Effector memory CD4-positive, alpha-beta T cell (primary cell): ENCODE data around the gene GALNTL6.
"Not testable (repeated sequence)": the region's sequence is repeated elsewhere in the genome, so short reads cannot be mapped to it uniquely, and the experiment has no call there.

Source experiments
- DNase-seq, 3 donors: peaks; one replicate each; pipeline ENCODE4 v3.0.0-alpha.2; 2020
- H3K27ac ChIP-seq: 2 replicates; pipeline ENCODE4 v1.7.0; 2013; ENCODE audit warnings: mild to moderate bottlenecking, low read length, moderate library complexity; ENCODE audit not compliant: insufficient read depth, poor library complexity, severe bottlenecking
- H3K27me3 ChIP-seq: replicated peaks from 2 replicates; pipeline ENCODE4 v1.7.0; 2013; ENCODE audit warnings: mild to moderate bottlenecking, low read length; ENCODE audit not compliant: insufficient read depth, control insufficient read depth, poor library complexity, severe bottlenecking
- H3K36me3 ChIP-seq: 2 replicates; pipeline ENCODE4 v1.7.0; 2013; ENCODE audit warnings: mild to moderate bottlenecking, low read length, moderate library complexity; ENCODE audit not compliant: control insufficient read depth, insufficient read depth
- H3K4me1 ChIP-seq: 2 replicates; pipeline ENCODE4 v1.7.0; 2013; ENCODE audit warnings: low read length, mild to moderate bottlenecking; ENCODE audit not compliant: control insufficient read depth, insufficient read depth, poor library complexity, severe bottlenecking
- H3K4me3 ChIP-seq: 2 replicates; pipeline ENCODE4 v1.7.0; 2013; ENCODE audit warnings: low read length, low read depth, mild to moderate bottlenecking; ENCODE audit not compliant: insufficient read depth, poor library complexity, severe bottlenecking
- H3K9me3 ChIP-seq: 2 replicates; pipeline ENCODE4 v1.7.0; 2013; ENCODE audit warnings: mild to moderate bottlenecking, low read length, moderate library complexity; ENCODE audit not compliant: control insufficient read depth

Gene GALNTL6

DNA sequence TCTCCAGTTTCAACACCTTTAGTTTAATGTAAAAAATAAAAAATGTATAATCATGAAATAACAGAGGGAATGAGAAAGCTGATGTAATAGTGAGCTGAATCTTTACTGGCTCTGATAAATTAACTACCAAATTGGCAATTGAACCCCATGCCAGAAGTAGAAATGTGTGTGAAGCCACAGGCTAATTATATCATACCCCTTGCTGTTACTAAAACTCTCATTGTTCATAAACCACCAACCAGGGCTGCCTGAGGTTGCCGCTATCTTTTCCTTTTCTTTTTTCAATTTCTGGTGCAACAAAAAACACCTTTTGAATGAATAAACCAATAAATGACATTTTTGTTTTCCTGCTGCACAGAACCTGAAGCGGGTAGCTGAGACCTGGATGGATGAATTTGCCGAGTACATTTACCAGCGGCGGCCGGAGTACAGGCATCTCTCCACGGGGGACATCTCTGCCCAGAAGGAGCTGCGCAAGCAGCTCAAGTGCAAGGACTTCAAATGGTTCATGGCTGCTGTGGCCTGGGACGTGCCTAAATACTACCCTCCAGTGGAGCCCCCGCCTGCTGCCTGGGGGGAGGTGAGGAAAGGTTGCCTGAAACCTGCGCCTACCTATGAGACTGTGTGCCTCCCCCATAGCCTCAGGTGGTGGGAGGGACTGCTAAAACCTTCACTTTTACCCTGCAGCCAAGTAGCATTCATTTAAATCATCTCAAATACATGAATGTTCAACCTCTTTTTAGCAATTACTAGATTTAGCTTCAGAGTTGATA, 1138.7 kb downstream of the GALNTL6 start:
- Histone ChIP-seq H3K27me3 (no peaks in the 10 kb centered on the region), H3K36me3 (no peaks in the 10 kb centered on the region), H3K4me3 (no peak overlapping the region), H3K4me1 (no peaks in the 10 kb centered on the region), H3K27ac (no peak overlapping the region), H3K9me3 (no peaks in the 10 kb centered on the region)
- DNase-seq: no peak

DNA sequence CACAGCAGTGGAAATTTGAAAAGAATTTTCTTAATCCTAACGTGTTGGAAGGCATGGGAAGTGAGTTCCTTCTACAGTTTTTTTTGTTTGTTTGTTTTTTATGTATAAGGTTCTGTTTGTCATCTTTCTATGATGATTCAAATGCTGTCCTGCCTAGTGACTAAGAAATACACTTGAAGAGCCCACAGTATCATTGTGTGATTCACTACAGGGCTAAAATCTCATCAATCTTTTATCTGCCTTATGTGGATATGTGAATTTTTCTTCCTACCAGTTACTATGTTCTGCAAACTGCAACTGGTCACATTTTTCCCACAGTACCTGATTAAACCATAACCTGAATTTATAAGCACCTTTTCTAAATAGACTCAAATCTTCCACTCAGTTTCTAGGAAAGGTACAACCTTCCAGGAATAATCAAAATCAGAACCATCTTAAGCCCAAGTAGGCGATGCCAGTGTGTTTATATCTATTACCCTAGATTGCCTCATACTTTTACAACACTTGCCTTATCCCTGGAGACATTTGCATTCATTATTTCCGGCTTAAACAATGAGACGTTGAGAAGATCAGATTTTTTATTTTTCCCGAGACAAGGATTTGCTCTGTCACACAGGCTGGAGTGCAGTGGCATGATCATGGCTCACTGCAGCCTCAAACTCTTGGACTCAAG, 1140.8 kb downstream of the GALNTL6 start:
- Histone ChIP-seq H3K9me3 (no peaks in the 10 kb centered on the region), H3K4me1 (no peaks in the 10 kb centered on the region), H3K27me3 (no peaks in the 10 kb centered on the region), H3K27ac (no peak overlapping the region), H3K36me3 (no peaks in the 10 kb centered on the region), H3K4me3 (no peak overlapping the region)
- no peak for DNase-seq

DNA sequence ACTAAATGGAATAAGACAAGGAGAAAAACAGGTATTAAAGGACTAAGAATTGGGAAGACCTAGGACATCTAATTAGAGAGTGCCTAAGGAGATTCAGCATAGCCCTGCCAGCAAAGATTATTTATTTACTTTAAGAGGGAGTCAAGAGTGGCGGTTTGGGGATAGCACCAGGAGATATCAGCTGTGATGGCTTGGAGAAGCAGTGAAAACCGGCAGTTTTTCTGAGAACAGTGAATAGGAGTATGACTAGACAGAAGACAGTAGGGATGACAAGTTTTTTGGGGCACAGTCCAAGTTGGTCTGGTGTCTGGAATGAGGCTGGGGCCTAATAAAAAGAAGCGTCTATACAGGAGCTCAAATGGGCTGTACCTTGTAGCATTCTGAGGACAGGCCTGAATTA, 1143.1 kb downstream of the GALNTL6 start:
- not testable (repeated sequence) for H3K27ac ChIP-seq, DNase-seq, H3K9me3 ChIP-seq, H3K27me3 ChIP-seq, H3K4me3 ChIP-seq, H3K36me3 ChIP-seq, H3K4me1 ChIP-seq

DNA sequence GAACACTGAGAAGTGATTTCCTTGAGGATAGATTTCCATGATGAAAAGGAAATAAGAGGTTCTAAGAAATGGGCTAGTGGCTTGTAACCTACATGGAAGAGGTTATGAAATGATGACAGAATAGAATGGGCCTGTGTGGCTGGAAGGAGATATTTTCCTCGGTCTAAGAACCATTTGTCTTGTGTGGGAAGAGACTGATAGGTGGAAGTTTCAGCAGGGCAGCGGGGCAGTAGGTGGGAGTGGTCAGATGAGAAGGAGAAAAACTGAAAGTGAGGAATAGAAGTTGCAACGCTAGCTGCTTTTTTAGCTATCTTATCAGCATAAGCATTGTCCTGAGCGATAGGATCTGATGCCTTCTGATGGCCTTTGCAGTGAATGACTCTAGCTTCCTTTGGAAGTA, 1144.0 kb downstream of the GALNTL6 start:
- Histone ChIP-seq H3K9me3 (no peaks in the 10 kb centered on the region), H3K27me3 (no peaks in the 10 kb centered on the region), H3K36me3 (no peaks in the 10 kb centered on the region), H3K27ac (no peak overlapping the region), H3K4me3 (no peak overlapping the region), H3K4me1 (no peaks in the 10 kb centered on the region)
- no peak for DNase-seq

DNA sequence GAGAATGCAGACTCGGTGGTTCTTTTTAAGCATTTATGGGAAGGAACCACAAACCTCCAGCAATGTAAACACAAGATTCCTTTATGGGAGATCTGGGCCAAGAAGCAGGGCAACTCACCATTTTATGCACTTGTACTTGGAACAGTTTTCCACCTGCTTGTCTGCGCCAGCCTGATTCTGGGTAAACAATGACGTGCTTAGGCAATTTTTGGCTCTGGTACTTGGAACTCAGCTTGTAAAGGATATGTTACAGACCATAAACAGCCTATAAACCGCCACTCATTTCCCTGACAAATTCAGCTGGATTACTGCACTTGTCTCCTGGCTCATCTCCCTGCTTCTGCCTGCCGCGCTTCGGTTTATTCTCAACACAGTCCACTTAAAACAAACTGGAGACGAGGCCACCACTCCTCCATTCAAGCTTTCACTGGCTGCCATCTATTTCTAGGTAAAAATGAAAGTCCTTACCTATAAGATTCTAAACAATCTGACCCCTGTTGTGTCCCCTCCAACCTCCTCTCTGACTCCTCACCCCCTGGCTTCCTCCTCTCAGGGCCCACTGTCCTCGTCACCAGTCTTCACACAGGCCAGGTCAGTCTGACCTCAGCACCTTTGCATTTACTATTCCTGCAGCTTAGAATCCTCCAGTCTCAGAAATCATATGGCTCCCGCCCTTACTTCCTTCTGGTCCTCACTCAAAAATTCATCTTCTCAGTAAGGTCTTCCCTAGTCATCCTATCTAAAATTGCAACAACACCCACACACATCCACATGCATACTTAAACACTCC, 1149.6 kb downstream of the GALNTL6 start:
- H3K4me3 ChIP-seq: no peak overlapping the region
- H3K9me3 ChIP-seq: no peaks in the 10 kb centered on the region
- no peak overlapping the region for H3K27ac ChIP-seq
- H3K27me3 ChIP-seq: no peaks in the 10 kb centered on the region
- H3K36me3 ChIP-seq: no peaks in the 10 kb centered on the region
- no peaks in the 10 kb centered on the region for H3K4me1 ChIP-seq
- DNase-seq: no peak

DNA sequence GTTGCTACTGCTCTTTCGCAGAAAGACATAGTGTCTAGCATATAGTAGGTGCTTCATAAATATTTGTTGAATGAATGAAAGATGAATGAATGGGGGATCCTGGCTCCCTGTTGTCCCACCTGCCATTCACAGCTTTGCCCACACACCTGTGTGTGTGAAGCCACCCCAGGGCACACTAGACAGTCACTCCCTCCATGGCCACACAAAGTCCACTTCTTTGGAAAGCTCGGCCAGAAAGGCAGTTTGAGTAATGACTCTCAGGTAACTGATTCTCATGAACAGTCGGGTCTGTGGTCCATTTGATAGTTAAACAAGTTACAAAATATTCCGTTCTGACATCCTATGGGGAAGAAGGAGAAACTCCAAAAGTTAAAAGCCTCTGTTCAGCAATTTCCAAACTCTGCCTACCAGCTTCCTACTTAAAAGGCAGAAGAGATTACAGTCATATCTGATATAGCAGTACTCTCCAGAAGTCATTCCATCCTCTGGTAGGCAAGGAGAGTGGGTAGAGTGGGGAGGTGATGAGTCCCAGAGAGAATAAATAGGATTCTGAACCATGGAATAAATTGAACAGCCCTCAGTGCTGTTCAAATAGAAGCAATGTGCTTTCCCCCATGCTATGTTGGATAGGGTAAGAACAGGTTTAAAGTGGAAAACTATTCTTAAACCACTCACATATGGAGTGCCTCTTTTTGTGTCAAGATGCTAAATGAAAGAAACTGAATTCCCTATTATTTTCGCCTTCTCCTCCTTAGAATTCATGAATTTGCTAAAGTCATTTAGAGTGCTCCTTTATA, 1150.5 kb downstream of the GALNTL6 start:
- Histone ChIP-seq H3K4me1 (no peaks in the 10 kb centered on the region), H3K27ac (no peak overlapping the region), H3K4me3 (no peak overlapping the region), H3K9me3 (no peaks in the 10 kb centered on the region), H3K36me3 (no peaks in the 10 kb centered on the region), H3K27me3 (no peaks in the 10 kb centered on the region)
- DNase-seq: no peak

DNA sequence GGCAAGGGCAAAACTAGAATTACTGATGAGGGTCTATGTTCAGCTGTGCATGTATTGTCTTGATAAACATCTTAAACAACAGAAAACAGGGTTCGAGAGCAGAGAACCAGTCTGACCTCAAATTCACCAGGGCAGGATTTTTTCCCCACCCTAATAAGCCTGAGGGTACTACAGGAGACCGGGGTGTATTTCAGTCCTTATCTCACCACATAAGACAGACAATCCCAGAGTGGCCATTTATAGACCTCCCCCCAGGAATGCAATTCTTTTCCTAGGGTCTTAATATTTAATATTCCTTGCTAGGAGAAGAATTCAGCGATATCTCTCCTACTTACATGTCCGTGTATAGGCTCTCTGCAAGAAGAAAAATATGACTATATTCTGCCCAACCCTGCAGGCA, 1157.0 kb downstream of the GALNTL6 start:
- not testable (repeated sequence) for DNase-seq, H3K27me3 ChIP-seq, H3K4me1 ChIP-seq, H3K36me3 ChIP-seq, H3K4me3 ChIP-seq, H3K9me3 ChIP-seq, H3K27ac ChIP-seq

DNA sequence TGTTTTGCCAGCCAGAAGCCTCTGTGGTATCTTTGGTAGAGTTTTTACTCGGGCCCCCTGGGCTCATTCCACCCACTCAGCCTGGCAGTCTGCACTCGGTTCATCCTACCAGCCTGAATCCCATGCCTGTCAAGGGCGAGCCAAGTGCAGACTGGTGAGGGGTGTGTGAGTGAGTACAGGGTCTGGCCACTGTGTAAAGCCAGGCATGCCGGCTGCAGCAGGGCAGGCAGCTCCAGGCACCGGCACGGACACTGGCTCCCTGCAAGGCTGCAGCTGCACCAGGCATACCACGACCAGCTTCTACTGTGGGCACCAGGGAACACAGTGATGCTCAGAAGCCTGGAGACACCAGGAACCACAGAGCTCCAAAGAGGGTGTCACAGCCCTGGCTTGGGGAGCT, 1161.4 kb downstream of the GALNTL6 start:
- no peak overlapping the region for H3K27ac ChIP-seq
- H3K4me3 ChIP-seq: no peak overlapping the region
- no peaks in the 10 kb centered on the region for H3K4me1 ChIP-seq
- no peaks in the 10 kb centered on the region for H3K27me3 ChIP-seq
- H3K36me3 ChIP-seq: no peaks in the 10 kb centered on the region
- DNase-seq: no peak
- no peaks in the 10 kb centered on the region for H3K9me3 ChIP-seq

DNA sequence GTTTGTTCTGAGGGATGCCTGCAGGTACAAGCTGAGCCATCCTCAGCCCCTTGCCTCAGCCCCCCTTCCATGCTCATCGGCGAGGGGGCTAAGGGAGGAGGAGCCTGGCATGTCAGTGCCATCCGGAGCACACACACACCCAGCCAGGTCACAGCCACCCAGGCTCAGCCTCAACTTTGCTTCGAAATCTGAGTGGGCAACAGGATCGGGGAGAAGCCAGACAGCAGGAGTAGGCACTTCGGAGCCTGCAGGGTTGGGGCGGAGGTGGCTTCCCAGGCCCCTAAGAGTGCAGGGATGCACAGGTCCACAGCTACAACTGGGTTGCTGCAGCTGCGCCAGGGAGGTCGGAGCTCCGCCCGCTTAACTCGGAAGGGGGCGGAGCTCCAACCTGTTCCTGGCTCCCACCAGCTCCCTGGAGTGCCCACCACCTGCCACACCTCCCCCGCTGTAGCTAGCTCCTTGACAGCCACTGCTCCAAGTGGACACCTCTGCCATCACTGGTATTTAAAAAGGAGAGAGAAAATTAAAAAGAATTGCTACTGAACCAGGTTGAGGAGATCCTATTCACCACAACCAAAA, 1162.5 kb downstream of the GALNTL6 start:
- H3K4me3 ChIP-seq: no peak overlapping the region
- H3K27me3 ChIP-seq: no peaks in the 10 kb centered on the region
- H3K36me3 ChIP-seq: no peaks in the 10 kb centered on the region
- H3K9me3 ChIP-seq: no peaks in the 10 kb centered on the region
- DNase-seq: no peak
- H3K27ac ChIP-seq: no peak overlapping the region
- no peaks in the 10 kb centered on the region for H3K4me1 ChIP-seq
